ENCODE data around the gene TAB3.

TAB3 gene

GRCh38 chrX:30910124-30910860, 21.2 kb upstream of the TAB3 start:
- ATAC-seq, result no peak
- TF ChIP-seq PPARA (CRISPR knock-in tag; IDR thresholded peaks at IDR 0.05; ENCODE audit: borderline replicate concordance) (no peak), ZFP3 (CRISPR knock-in tag; IDR thresholded peaks at IDR 0.05) (no peak), BACH2 (CRISPR knock-in tag; IDR thresholded peaks at IDR 0.05; ENCODE audit: borderline replicate concordance) (no peak), ZNF8 (CRISPR knock-in tag; IDR thresholded peaks at IDR 0.05) (no peak), POU6F1 (CRISPR knock-in tag; IDR thresholded peaks at IDR 0.05; ENCODE audit: borderline replicate concordance, low read depth) (no peak), ZNF565 (CRISPR knock-in tag; conservative IDR thresholded peaks at IDR 0.05; ENCODE audit: low read depth) (no peak), ESRRG (CRISPR knock-in tag; IDR thresholded peaks at IDR 0.05) (no peak), TOX (CRISPR knock-in tag; IDR thresholded peaks at IDR 0.05; ENCODE audit: borderline replicate concordance) (no peak), ZNF70 (CRISPR knock-in tag; IDR thresholded peaks at IDR 0.05) (no peak), CSDC2 (CRISPR knock-in tag; IDR thresholded peaks at IDR 0.05) (no peak)
- TF ChIP-seq, protein P1, sequence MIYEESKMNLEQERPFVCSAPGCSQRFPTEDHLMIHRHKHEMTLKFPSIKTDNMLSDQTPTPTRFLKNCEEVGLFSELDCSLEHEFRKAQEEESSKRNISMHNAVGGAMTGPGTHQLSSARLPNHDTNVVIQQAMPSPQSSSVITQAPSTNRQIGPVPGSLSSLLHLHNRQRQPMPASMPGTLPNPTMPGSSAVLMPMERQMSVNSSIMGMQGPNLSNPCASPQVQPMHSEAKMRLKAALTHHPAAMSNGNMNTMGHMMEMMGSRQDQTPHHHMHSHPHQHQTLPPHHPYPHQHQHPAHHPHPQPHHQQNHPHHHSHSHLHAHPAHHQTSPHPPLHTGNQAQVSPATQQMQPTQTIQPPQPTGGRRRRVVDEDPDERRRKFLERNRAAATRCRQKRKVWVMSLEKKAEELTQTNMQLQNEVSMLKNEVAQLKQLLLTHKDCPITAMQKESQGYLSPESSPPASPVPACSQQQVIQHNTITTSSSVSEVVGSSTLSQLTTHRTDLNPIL (CRISPR knock-in tag; IDR thresholded peaks at IDR 0.05; ENCODE audit: low read depth), result no peak

GRCh38 chrX:30906726-30907125, 17.7 kb upstream of the TAB3 start:
- ATAC-seq, result no peak; the same call in 1 of the 3 replicates
- no peak for TF ChIP-seq ZNF70 (CRISPR knock-in tag; IDR thresholded peaks at IDR 0.05)

GRCh38 chrX:30905321-30905720, 16.3 kb upstream of the TAB3 start:
- TF ChIP-seq ZNF70 (CRISPR knock-in tag; IDR thresholded peaks at IDR 0.05), result no peak
- no peak for TF ChIP-seq OSR1 (CRISPR knock-in tag; IDR thresholded peaks at IDR 0.05)
- TF ChIP-seq GLIS3 (CRISPR knock-in tag; IDR thresholded peaks at IDR 0.05), result no peak
- TF ChIP-seq PATZ1 (CRISPR knock-in tag; IDR thresholded peaks at IDR 0.05; ENCODE audit: borderline replicate concordance), result no peak
- TF ChIP-seq BACH2 (CRISPR knock-in tag; IDR thresholded peaks at IDR 0.05; ENCODE audit: borderline replicate concordance), result no peak
- TF ChIP-seq, protein P1 (CRISPR knock-in tag; IDR thresholded peaks at IDR 0.05; ENCODE audit: low read depth), result no peak
- TF ChIP-seq ISL1 (CRISPR knock-in tag; IDR thresholded peaks at IDR 0.05), result no peak
- TF ChIP-seq ZC3H10 (CRISPR knock-in tag; IDR thresholded peaks at IDR 0.05), result no peak
- no peak for TF ChIP-seq ARNTL (CRISPR knock-in tag; IDR thresholded peaks at IDR 0.05; ENCODE audit: borderline replicate concordance, low read depth)
- TF ChIP-seq POU6F1 (CRISPR knock-in tag; IDR thresholded peaks at IDR 0.05; ENCODE audit: borderline replicate concordance, low read depth), result no peak
- no peak for TF ChIP-seq ZNF8 (CRISPR knock-in tag; IDR thresholded peaks at IDR 0.05)
- TF ChIP-seq ZFP30 (CRISPR knock-in tag; IDR thresholded peaks at IDR 0.05), result no peak
- no peak for TF ChIP-seq TCF4 (CRISPR knock-in tag; IDR thresholded peaks at IDR 0.05; ENCODE audit: borderline replicate concordance)
- no peak for TF ChIP-seq ZFP3 (CRISPR knock-in tag; IDR thresholded peaks at IDR 0.05)
- TF ChIP-seq TSHZ2 (CRISPR knock-in tag; IDR thresholded peaks at IDR 0.05), result no peak
- TF ChIP-seq TOX (CRISPR knock-in tag; IDR thresholded peaks at IDR 0.05; ENCODE audit: borderline replicate concordance), result no peak

More at GRCh38 chrX:30905321-30905720, 16.3 kb upstream of the TAB3 start:
- ATAC-seq, result no peak

Measured in SK-N-SH treated with all-trans-retinoic acid at 6 μM for 48 hours (cell line).